A673 (cell line): ENCODE measurements around the gene ATP6V0C.

ENCODE experiments used
- EZH2 ChIP-seq: fragments of 200-600 bp; sonication (generic); IDR thresholded peaks from 2 replicates; pipeline ENCODE4 v1.6.1; 2017; ENCODE audit warnings: borderline replicate concordance, low read depth, mild to moderate bottlenecking, mixed read lengths, antibody characterized with exemption, low read length; ENCODE audit not compliant: poor library complexity, severe bottlenecking
- TF ChIP-seq, protein P1 (sequence below): fragments of 300-800, 200-600 bp; sonication (generic); conservative IDR thresholded peaks from 2 replicates; pipeline ENCODE4 v1.5.1; 2017; ENCODE audit warnings: low read depth, mild to moderate bottlenecking, antibody characterized with exemption, low read length, moderate library complexity, mixed read lengths

DNA sequence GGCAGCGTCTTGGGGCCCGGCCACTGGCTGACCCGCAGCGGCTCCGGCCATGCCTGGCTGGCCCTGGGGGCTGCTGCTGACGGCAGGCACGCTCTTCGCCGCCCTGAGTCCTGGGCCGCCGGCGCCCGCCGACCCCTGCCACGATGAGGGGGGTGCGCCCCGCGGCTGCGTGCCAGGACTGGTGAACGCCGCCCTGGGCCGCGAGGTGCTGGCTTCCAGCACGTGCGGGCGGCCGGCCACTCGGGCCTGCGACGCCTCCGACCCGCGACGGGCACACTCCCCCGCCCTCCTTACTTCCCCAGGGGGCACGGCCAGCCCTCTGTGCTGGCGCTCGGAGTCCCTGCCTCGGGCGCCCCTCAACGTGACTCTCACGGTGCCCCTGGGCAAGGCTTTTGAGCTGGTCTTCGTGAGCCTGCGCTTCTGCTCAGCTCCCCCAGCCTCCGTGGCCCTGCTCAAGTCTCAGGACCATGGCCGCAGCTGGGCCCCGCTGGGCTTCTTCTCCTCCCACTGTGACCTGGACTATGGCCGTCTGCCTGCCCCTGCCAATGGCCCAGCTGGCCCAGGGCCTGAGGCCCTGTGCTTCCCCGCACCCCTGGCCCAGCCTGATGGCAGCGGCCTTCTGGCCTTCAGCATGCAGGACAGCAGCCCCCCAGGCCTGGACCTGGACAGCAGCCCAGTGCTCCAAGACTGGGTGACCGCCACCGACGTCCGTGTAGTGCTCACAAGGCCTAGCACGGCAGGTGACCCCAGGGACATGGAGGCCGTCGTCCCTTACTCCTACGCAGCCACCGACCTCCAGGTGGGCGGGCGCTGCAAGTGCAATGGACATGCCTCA lies 41.9 kb upstream of the ATP6V0C start:
- TF ChIP-seq, protein P1, sequence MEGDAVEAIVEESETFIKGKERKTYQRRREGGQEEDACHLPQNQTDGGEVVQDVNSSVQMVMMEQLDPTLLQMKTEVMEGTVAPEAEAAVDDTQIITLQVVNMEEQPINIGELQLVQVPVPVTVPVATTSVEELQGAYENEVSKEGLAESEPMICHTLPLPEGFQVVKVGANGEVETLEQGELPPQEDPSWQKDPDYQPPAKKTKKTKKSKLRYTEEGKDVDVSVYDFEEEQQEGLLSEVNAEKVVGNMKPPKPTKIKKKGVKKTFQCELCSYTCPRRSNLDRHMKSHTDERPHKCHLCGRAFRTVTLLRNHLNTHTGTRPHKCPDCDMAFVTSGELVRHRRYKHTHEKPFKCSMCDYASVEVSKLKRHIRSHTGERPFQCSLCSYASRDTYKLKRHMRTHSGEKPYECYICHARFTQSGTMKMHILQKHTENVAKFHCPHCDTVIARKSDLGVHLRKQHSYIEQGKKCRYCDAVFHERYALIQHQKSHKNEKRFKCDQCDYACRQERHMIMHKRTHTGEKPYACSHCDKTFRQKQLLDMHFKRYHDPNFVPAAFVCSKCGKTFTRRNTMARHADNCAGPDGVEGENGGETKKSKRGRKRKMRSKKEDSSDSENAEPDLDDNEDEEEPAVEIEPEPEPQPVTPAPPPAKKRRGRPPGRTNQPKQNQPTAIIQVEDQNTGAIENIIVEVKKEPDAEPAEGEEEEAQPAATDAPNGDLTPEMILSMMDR = no peak
- TF ChIP-seq EZH2 = no peak
